Sigmoid colon (tissue), 7 donors: Measurements from ENCODE around the gene MMP28. TPM values are rescaled to one million over a fixed set of nuclear protein-coding genes. Genes with fewer than 3 reads are reported as not detected.

ENCODE experiments used
- DNase-seq: peaks from one replicate; pipeline ENCODE4 v3.0.0-alpha.2; 2019
- H3K27ac ChIP-seq, 4 donors: fragments of 200-600 bp; sonication (generic); one replicate each; pipeline ENCODE4 v1.5.1; 2016 to 2019; ENCODE audit warnings: mild to moderate bottlenecking in 1 of 4
- H3K27me3 ChIP-seq, 3 donors: fragments of 200-600 bp; sonication (generic); one replicate each; pipeline ENCODE4 v1.5.1; 2019; ENCODE audit warnings: mild to moderate bottlenecking in 1 of 3
- H3K36me3 ChIP-seq, 4 donors: fragments of 200-600 bp; sonication (generic); one replicate each; pipeline ENCODE4 v1.5.1; 2016 to 2019
- H3K4me1 ChIP-seq, 4 donors: fragments of 200-600 bp; sonication (generic); one replicate each; pipeline ENCODE4 v1.5.1; 2017 to 2019
- H3K4me3 ChIP-seq, 4 donors: fragments of 200-600 bp; sonication (generic); one replicate each; pipeline ENCODE4 v1.5.1; 2017 to 2019; ENCODE audit warnings: mild to moderate bottlenecking in 2 of 4, moderate library complexity in 1 of 4
- H3K9me3 ChIP-seq, 4 donors: fragments of 200-600 bp in 3 of 4; sonication (generic) in 3 of 4; one replicate each; pipeline versions ENCODE4 v1.5.1 to v1.6.1; 2013 to 2019
- EP300 ChIP-seq, 4 donors: sonication (generic); formaldehyde crosslinking; IDR thresholded peaks; one replicate each; pipeline ENCODE4 v1.6.1; 2017; ENCODE audit warnings: antibody characterized with exemption in 4 of 4
- POLR2A ChIP-seq, 2 donors: fragments of 450-650 bp; IDR thresholded peaks; one replicate each; pipeline ENCODE4 v1.6.1; 2016; ENCODE audit warnings: antibody characterized with exemption in 2 of 2, mild to moderate bottlenecking in 2 of 2, moderate library complexity in 2 of 2
- POLR2AphosphoS5 ChIP-seq, 4 donors: sonication (generic); formaldehyde crosslinking; IDR thresholded peaks; one replicate each; pipeline ENCODE4 v1.6.1; 2017; ENCODE audit warnings: antibody characterized with exemption in 4 of 4
- WGBS, 2 donors: extraction: QIAGEN DNeasy Blood & Tissue Kit; methylation state at CpG; one replicate each; pipeline ENCODE4 v1.1.7; 2013; 5-methylcytosine and 5-hydroxymethylcytosine counted together
- intact Hi-C: fragments of 100-400 bp; cut with DNase I; formaldehyde crosslinking; loops from one replicate; pipeline ENCODE4 v1.15.1; 2023
- polyA plus RNA-seq, 3 donors: library from polyadenylated mRNA; stranded (reverse); fragments of 200-250 nt; gene quantifications; one replicate each; pipeline ENCODE4 v1.2.3, GENCODE V29; 2013
- total RNA-seq, 4 donors: library from RNA; depleted of rRNA; stranded (reverse); fragments of >200 nt; gene quantifications; one replicate each; pipeline ENCODE4 v1.1.0, GENCODE V29; 2016
- TF ChIP-seq, protein P1 (sequence below), 4 experiments: fragments of 450-650 bp in 3 of 4; fragments of 200-600 bp in 1 of 4; IDR thresholded peaks; one replicate each; pipeline ENCODE4 v1.5.1; 2016 to 2019; ENCODE audit warnings: antibody characterized with exemption in 4 of 4, mild to moderate bottlenecking in 3 of 4, moderate library complexity in 2 of 4
- donor health status: healthy with polysubstance abuse.
- donor health status: Bipolar disorder and iron deficiency.
- donor health status: healthy.

The MMP28 gene
- total and polyA plus RNA-seq, 7 donors, result 15.8 to 60.8 (median 30.3) TPM

DNA sequence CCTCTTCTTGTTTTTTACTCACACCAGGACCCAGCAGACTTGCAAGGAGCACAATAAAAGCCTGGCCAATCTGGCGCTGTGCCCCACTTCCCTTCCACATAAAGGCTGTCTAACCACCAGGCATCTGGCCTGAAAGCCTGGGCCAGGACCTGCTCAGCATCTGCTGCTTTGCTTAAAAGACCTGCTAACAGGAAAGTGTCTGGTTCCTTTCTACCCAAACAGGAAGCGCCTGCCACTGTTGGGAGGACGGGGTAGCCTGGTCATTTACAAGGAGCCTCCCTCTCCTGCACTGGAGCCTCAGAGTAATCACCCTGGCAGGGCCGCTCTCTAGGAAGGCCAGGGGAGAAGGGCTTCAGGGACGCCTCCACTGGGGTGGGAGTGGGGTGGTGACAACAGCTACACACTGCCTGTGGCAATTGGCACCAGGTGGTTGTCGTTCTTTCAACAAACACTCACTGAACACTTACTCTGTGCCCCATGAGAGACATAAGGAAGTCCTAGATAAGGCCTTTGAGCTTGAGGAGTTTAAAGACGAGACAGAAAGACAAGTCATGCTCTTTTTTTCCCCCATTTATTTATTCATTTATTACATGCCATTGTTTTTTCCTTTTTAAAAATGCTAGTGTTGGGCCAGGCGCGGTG lies 6.3 kb upstream of the MMP28 start:
- Histone ChIP-seq H3K4me3 (no peak overlapping the region), H3K4me1 (peaks cover 0 to 52% (median 41%) of the 10 kb centered on the region in 4 donors), H3K27ac (peak overlapping the region; percentile 68 to 82 (median 76)), H3K27me3 (no peaks in the 10 kb centered on the region), H3K9me3 (no peaks in the 10 kb centered on the region), H3K36me3 (no peaks in the 10 kb centered on the region)
- TF ChIP-seq, protein P1, sequence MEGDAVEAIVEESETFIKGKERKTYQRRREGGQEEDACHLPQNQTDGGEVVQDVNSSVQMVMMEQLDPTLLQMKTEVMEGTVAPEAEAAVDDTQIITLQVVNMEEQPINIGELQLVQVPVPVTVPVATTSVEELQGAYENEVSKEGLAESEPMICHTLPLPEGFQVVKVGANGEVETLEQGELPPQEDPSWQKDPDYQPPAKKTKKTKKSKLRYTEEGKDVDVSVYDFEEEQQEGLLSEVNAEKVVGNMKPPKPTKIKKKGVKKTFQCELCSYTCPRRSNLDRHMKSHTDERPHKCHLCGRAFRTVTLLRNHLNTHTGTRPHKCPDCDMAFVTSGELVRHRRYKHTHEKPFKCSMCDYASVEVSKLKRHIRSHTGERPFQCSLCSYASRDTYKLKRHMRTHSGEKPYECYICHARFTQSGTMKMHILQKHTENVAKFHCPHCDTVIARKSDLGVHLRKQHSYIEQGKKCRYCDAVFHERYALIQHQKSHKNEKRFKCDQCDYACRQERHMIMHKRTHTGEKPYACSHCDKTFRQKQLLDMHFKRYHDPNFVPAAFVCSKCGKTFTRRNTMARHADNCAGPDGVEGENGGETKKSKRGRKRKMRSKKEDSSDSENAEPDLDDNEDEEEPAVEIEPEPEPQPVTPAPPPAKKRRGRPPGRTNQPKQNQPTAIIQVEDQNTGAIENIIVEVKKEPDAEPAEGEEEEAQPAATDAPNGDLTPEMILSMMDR (IDR thresholded peaks at IDR 0.05), result no peak
- TF ChIP-seq POLR2AphosphoS5 (IDR thresholded peaks at IDR 0.05), result peak; percentile 88 to 98 (median 94)
- TF ChIP-seq EP300 (IDR thresholded peaks at IDR 0.05), result peak in 1 of 4 donors; percentile 85
- TF ChIP-seq POLR2A (IDR thresholded peaks at IDR 0.05), result no peak
- peak; percentile 98 for DNase-seq
- intact Hi-C loops, result no loop called here
- 36 to 38% methylated on average over 9 of the region's 9 CpGs for WGBS, 2 donors

DNA sequence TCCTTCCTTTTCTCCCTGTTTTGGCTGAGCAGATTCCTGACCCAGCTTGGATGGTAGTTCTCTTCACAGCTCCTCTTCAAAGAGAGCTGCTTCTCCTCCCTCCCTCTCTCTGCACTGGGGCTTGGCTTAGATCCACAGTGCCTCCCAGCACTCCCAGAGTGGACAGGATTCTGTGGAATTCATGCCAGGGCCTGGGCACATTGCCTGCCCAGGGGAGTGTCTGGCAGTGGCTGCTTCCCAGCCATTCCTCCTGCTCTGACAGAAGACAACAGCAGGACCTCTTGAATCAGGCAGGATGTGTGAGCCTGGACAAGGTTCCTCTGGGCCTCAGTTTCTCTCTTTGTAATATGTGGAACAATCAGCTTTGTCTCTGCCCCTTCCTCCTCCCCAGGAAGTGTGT lies 4.5 kb upstream of the MMP28 start:
- no peaks in the 10 kb centered on the region for H3K9me3 ChIP-seq
- peaks cover 0 to 59% (median 49%) of the 10 kb centered on the region in 4 donors for H3K4me1 ChIP-seq
- TF ChIP-seq POLR2AphosphoS5 (IDR thresholded peaks at IDR 0.05) (peak; percentile 43 to 81 (median 67)), EP300 (IDR thresholded peaks at IDR 0.05) (no peak), POLR2A (IDR thresholded peaks at IDR 0.05) (no peak)
- TF ChIP-seq, protein P1 (IDR thresholded peaks at IDR 0.05), result no peak
- peak overlapping the region; percentile 63 to 82 (median 76) for H3K27ac ChIP-seq
- H3K4me3 ChIP-seq, result no peak overlapping the region
- no peaks in the 10 kb centered on the region for H3K27me3 ChIP-seq
- intact Hi-C loops, result no loop called here
- peak; percentile 94 for DNase-seq
- H3K36me3 ChIP-seq, result no peaks in the 10 kb centered on the region

DNA sequence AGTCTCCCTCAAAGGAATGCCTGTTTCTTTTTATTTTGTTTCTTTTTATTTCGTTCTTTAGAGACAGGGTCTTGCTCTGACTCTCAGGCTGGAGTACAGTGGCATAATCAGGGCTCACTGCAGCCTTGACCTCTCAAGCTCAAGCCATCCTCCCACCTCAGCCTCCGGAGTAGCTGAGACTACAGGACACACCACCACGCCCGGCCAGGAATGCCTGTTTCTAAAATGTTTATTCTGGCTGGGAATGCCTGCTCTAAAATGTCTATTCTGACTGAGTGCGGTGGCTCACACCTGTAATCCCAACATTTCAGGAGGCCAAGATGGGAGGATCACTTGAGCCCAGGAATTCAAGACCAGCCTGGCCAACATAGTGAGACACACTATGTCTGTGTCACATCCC lies 2.5 kb upstream of the MMP28 start:
- H3K4me1 ChIP-seq, result peaks cover 0 to 72% (median 61%) of the 10 kb centered on the region in 4 donors
- WGBS, 2 donors, result 62 to 80% methylated on average over 5 of the region's 5 CpGs
- no peak overlapping the region for H3K4me3 ChIP-seq
- H3K36me3 ChIP-seq, result no peaks in the 10 kb centered on the region
- no peak for DNase-seq
- intact Hi-C loops, result no loop called here
- no peak for TF ChIP-seq POLR2AphosphoS5 (IDR thresholded peaks at IDR 0.05)
- no peak for TF ChIP-seq EP300 (IDR thresholded peaks at IDR 0.05)
- TF ChIP-seq, protein P1 (IDR thresholded peaks at IDR 0.05), result no peak
- no peak for TF ChIP-seq POLR2A (IDR thresholded peaks at IDR 0.05)
- H3K27ac ChIP-seq, result peak overlapping the region in 1 of 4 donors; percentile 82
- H3K27me3 ChIP-seq, result no peaks in the 10 kb centered on the region
- no peaks in the 10 kb centered on the region for H3K9me3 ChIP-seq

DNA sequence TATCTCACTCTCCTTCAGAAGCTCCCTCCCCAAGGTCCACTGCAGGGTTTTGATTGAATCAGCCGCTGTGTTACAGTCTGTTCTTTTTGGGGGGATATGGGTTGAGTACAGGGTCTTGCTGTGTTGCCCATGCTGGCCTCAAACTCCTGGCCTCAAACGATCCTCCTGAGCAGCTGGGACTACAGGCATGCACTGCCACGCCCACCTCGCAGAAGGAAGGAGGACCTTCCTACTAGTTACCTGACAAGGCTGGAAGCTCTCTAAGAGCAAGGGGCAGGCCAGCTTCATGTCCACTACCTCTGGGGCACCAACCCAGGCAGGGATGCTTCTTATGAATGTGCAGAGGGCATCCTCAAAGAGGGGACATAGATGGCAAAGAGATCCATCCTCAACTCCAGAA lies 1.9 kb upstream of the MMP28 start:
- no peak for TF ChIP-seq EP300 (IDR thresholded peaks at IDR 0.05)
- no peak for TF ChIP-seq POLR2A (IDR thresholded peaks at IDR 0.05)
- no peak for TF ChIP-seq POLR2AphosphoS5 (IDR thresholded peaks at IDR 0.05)
- TF ChIP-seq, protein P1 (IDR thresholded peaks at IDR 0.05), result no peak
- whole genome bisulfite sequencing, 2 donors, result 39 to 62% methylated on average over 4 of the region's 4 CpGs
- intact Hi-C loops, result no loop called here
- Histone ChIP-seq H3K4me1 (peaks cover 0 to 77% (median 66%) of the 10 kb centered on the region in 4 donors), H3K4me3 (no peak overlapping the region), H3K36me3 (no peaks in the 10 kb centered on the region), H3K27me3 (no peaks in the 10 kb centered on the region), H3K27ac (peak overlapping the region in 1 of 4 donors; percentile 82), H3K9me3 (no peaks in the 10 kb centered on the region)
- no peak for DNase-seq
